HG02588 (cell line): ENCODE data around the gene SEMA4D.

Experiments used
- ATAC-seq: cut with Tn5 transposase; IDR thresholded peaks from one replicate; pipeline ENCODE4 v1.9.1; 2021; ENCODE audit warnings: mild to moderate bottlenecking, moderate library complexity; ENCODE audit not compliant: unreplicated experiment

SEMA4D gene

GRCh38 chr9:89501311-89501898 is 3.5 kb upstream of the SEMA4D start:
- ATAC-seq: no peak

DNA sequence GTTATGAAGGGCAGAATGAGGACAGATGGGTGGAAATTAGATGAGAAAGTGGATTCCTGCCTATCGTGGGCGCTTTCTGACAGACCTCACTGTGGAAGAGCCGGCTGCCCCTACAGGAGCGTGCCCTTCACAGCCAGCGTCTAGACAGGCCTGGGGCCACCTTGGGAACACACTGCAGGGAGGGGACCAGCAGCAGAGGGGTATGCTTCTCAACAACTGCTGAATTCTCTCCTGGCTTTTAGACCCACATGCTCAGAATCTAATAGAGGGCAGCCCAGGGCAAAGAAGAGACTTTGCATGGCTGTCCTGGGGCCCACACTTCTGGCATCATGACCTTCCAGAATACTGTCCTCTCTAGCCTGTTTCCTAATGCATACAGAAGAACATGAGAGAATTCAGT is 2.1 kb upstream of the SEMA4D start:
- no peak for ATAC-seq

GRCh38 chr9:89498852-89499480 is 1.1 kb upstream of the SEMA4D start:
- ATAC-seq: no peak

DNA sequence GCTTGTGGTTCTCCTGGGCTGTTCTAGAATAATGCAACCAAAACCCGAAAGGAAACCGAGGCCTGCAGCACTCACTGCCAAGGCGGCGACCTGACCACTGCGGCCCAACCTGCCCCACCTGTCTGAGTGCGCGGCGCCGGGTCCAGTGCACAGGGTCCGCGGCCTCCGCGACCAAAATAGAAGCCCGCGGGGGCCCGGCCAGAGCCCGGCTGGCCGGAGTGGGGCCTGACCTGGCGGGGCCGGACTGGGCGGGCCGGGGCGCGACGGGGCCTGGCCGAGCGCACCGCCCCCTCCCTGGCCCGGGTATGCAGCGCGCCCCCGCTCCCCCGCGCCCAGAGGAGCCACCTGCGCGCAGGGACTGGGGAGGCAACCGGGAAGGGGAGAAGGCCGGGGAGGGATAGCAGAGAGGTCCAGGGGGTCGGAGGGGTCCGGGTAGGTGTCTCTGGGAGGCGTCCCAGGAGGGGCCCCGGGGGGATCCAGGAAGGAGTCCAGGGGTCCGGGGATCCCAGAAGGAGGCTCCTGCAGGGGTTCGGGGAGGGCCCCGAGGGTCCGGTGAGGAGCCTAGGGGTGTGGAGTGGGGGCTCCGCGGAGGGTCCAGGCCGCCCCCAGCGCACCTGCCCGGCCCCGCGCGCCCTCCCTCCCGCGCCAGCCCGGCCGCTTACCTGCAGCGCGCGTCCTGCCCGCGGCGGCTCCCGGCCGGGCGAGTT is 503 bp downstream of the SEMA4D start:
- ATAC-seq: peak; percentile 41

GRCh38 chr9:89496645-89497256 is 1.2 kb downstream of the SEMA4D start:
- no peak for ATAC-seq

GRCh38 chr9:89495824-89496560 is 1.9 kb downstream of the SEMA4D start:
- ATAC-seq: no peak

- ATAC-seq: no peak
Observed at GRCh38 chr9:89494199-89494598, 3.7 kb downstream of the SEMA4D start.

DNA sequence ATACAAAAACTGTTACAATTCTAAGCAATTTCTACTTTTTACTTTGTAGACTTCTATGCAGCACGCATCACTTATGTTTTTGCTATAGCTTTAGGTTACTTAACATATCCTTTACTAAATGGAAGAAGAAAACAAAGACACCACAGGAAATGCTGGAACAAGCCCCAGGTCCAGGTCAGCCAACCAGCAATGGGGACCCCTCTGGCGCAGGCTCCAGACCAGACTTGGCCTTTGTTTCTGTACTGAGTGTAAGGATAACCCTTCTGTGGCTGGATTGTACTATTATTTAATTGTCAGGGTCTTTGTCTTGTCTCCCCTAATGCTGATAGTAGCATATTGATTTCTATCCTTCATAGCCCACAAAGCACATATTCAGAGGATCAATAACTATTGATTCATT is 4.2 kb downstream of the SEMA4D start:
- ATAC-seq: no peak

- ATAC-seq: no peak
Observed at GRCh38 chr9:89493181-89493580, 4.7 kb downstream of the SEMA4D start.

DNA sequence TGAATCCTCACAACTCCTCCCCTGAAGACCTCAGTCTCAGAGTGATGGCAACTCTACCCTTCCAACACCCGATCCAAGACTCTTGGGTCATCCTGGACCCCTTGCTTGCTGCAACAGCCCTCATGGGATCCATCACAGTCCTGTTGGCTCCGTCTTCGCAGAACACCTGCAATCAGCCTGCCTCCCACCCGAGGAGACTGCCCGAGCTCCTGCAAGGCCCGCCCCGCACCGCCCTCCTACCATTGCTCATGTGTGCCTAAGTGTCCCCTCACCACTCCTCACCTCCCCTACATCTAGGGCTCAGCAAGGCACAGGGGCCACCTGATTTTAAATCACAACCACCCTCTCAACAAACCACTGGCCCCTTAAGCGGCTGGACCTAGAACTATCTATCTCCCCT is 5.3 kb downstream of the SEMA4D start:
- no peak for ATAC-seq

- no peak for ATAC-seq
Observed at GRCh38 chr9:89491694-89492093, 6.2 kb downstream of the SEMA4D start.

- no peak for ATAC-seq
Observed at GRCh38 chr9:89489548-89490530, 8.1 kb downstream of the SEMA4D start.

DNA sequence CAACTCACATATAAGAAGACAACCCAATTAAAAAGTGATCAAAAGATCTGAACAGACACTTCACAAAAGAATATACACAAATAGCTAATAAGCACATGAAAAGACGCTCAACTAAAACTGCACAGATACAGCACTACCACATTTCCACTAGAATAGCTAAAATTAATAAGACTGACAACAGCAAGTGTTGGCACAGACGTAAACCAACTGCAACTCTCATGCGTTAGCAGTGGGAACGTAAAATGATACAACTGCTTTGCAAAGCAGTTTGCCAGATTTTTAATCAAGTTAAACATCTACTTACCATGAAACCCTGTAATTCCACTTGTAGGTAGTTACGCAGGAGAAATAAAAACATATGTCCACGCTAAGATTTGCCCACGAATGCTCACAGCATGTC is 9.0 kb downstream of the SEMA4D start:
- ATAC-seq: no peak

- no peak for ATAC-seq
Observed at GRCh38 chr9:89488131-89488530, 9.8 kb downstream of the SEMA4D start.

DNA sequence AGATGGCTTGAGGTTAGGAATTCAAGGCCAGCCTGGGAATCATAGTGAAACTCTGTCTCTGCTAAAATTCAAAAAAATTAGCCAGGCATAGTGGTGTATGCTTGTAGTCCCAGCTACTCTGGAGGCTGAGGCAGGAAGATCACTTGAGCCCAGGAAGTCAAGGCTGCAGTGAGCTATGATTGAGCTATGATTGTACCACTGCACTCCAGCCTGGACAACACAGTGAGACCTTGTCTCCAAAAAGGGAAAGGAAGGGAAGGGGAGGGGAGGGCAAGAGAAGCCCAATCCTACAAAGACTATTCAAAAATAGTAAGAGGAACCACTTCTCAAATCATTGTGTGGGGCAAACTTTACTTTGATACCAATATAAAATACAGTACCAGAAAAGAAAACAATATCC is 11.2 kb downstream of the SEMA4D start:
- ATAC-seq: no peak

DNA sequence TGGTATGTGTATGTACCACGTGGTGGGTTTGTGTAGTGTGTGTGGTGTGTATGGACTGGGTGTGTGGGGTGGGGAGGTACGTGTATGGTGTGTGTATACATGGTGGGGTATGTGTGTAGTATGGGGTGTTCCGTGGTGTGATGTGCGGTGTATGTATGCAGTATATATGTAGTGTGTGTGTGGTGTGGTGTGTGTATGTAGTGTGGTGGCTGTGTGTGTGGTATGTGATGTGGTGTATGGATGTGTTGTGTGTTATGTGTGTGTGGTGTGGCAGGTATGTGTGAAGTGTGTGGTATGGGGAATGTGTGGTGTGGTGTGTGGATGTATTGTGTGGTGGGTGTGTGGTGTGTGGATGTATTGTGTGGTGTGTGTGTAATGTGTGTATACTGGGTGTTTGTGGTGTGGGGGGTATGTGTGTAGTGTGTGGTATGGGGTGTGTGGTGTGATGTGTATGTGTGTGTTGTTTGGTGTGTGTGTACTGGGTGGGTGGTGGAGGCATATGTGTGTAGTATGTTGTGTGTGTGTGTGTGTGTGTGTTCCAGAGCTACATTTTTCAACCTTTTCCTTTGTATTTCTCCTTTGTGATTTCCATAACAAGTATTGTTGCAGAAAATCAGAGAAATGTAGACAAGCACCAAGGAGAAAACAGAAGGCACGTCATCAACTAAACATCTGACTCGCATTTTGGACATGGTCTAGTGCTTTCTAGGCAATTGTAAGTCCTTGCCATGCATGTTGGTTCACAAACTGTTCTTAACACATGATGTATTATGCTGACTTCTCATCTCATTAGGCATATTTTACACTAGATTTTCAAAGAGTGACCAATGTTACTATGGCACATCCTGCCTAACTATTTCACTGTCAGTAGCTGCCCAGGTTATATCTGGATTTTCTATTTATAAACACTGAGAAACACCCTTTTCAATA is 13.2 kb downstream of the SEMA4D start:
- ATAC-seq: no peak

GRCh38 chr9:89483592-89484474 is 14.1 kb downstream of the SEMA4D start:
- ATAC-seq: peak; percentile 90

- ATAC-seq: no peak
Observed at GRCh38 chr9:89482901-89483361, 15.0 kb downstream of the SEMA4D start.
